K562 (cell line): Measurements from ENCODE around the gene KRTAP4-7. TPM values are rescaled to one million over a fixed set of nuclear protein-coding genes. Genes with fewer than 3 reads are reported as not detected.
"Not testable (repeated sequence)": the region's sequence is repeated elsewhere in the genome, so short reads cannot be mapped to it uniquely, and the experiment has no call there.

ENCODE experiments used
- ATAC-seq: fragments of 200-7000 bp; cut with Tn5 transposase; 3 replicates; pipeline ENCODE4 v1.9.1; 2020; ENCODE audit warnings: moderate library complexity
- BruUV-seq: library from RNA; stranded (reverse); fragments of 400-500 nt; replicated peaks from 2 replicates; lab custom pipeline; 2021; lab: Mats Ljungman, UMichigan
- CTCF ChIA-PET: fragments of 300-600 bp; formaldehyde crosslinking; extraction: SDS; loops from one replicate; lab custom pipeline; 2021; ENCODE audit warnings: low intra/inter-chr PET ratio; lab: Yijun Ruan, JAX
- POLR2A ChIA-PET: fragments of 300-600, 350-650 bp; sonication (Branson Sonifier 250); formaldehyde crosslinking; extraction: SDS; loops from one replicate; lab custom pipeline; 2021; ENCODE audit warnings: antibody characterized with exemption, inconsistent platforms; lab: Yijun Ruan, JAX
- DNase-seq, 4 experiments: peaks; one replicate each; pipeline versions ENCODE4 v3.0.0 to v3.0.0-alpha.2; 2011 to 2018; ENCODE audit warnings: low spot score in 3 of 4, mixed read lengths in 3 of 4; ENCODE audit errors: extremely low read depth in 1 of 4
- FAIRE-seq: peaks from 2 replicates; lab custom pipeline; 2011; peaks lifted over from hg19 to GRCh38; lab: Jason Lieb, UNC
- H2AFZ ChIP-seq: 2 replicates; pipeline ENCODE4 v1.6.0; 2011; ENCODE audit warnings: low read depth, low read length, control low read depth, inconsistent platforms
- H3K27ac ChIP-seq: fragments of 200-600 bp; 3 replicates; pipeline ENCODE4 v1.8.0; 2011; ENCODE audit warnings: low read depth, mild to moderate bottlenecking, control low read depth, inconsistent platforms, low read length, moderate library complexity, mixed read lengths; ENCODE audit errors: extremely low read depth
- H3K27me3 ChIP-seq, 2 experiments: fragments of 300-600 bp in 1 of 2; 2 replicates in 1 of 2; 3 replicates in 1 of 2; pipeline versions ENCODE4 v1.6.0 to v1.8.0; 2011; ENCODE audit warnings: inconsistent platforms in 2 of 2, low read length in 2 of 2, mild to moderate bottlenecking in 1 of 2, mixed read lengths in 1 of 2, moderate library complexity in 1 of 2; ENCODE audit not compliant: control insufficient read depth in 2 of 2, insufficient read depth in 2 of 2
- H3K36me3 ChIP-seq: fragments of 300-600 bp; 3 replicates; pipeline ENCODE4 v1.8.0; 2011; ENCODE audit warnings: mild to moderate bottlenecking, low read length, inconsistent platforms; ENCODE audit not compliant: control insufficient read depth, insufficient read depth
- H3K4me1 ChIP-seq, 2 experiments: fragments of 200-600 bp in 1 of 2; replicated peaks in 1 of 2; 2 replicates in 1 of 2; 3 replicates in 1 of 2; pipeline versions ENCODE4 v1.5.1 to v1.8.0; 2011; ENCODE audit warnings: inconsistent platforms in 2 of 2, low read length in 2 of 2, mild to moderate bottlenecking in 1 of 2, mixed read lengths in 1 of 2, moderate library complexity in 1 of 2; ENCODE audit not compliant: control insufficient read depth in 2 of 2, insufficient read depth in 2 of 2
- H3K4me2 ChIP-seq: 2 replicates; pipeline ENCODE4 v1.6.1; 2011; ENCODE audit warnings: low read length, control low read depth, inconsistent platforms, mixed read lengths; ENCODE audit not compliant: insufficient read depth
- H3K4me3 ChIP-seq: fragments of 200-600 bp; sonication (generic), shearing (Covaris generic); 2 replicates; pipeline ENCODE4 v1.5.1; 2016; ENCODE audit warnings: control low read depth, inconsistent platforms
- H3K79me2 ChIP-seq: fragments of 200-600 bp; 3 replicates; pipeline ENCODE4 v1.8.0; 2011; ENCODE audit warnings: low read length, inconsistent platforms; ENCODE audit not compliant: control insufficient read depth, insufficient read depth
- H3K9ac ChIP-seq, 2 experiments: 2 replicates each; pipeline versions ENCODE4 v1.6.0 to v1.6.1; 2011; ENCODE audit warnings: low read depth in 2 of 2, low read length in 2 of 2, control low read depth in 1 of 2, inconsistent platforms in 1 of 2, mild to moderate bottlenecking in 1 of 2, mixed read lengths in 1 of 2; ENCODE audit not compliant: insufficient read depth in 1 of 2
- H3K9me1 ChIP-seq: one replicate; pipeline ENCODE4 v1.6.0; 2011; ENCODE audit warnings: inconsistent platforms, mild to moderate bottlenecking, low read length, moderate library complexity; ENCODE audit not compliant: control insufficient read depth, insufficient read depth
- H3K9me3 ChIP-seq: replicated peaks from 2 replicates; pipeline ENCODE4 v1.5.1; 2011; ENCODE audit warnings: low read depth, low read length, inconsistent platforms; ENCODE audit not compliant: control insufficient read depth, insufficient read depth
- H4K20me1 ChIP-seq: replicated peaks from 2 replicates; pipeline ENCODE4 v1.6.1; 2011; ENCODE audit warnings: low read length, inconsistent platforms, mixed read lengths; ENCODE audit not compliant: control insufficient read depth, insufficient read depth
- BCL6 ChIP-seq: fragments of 250-450 bp; sonication (Bioruptor Pico); IDR thresholded peaks from 2 replicates; pipeline ENCODE4 v1.4.0; 2020
- CSDE1 ChIP-seq, 2 experiments: fragments of 450-650 bp; IDR thresholded peaks; 2 replicates each; pipeline ENCODE4 v1.6.1; 2016; ENCODE audit warnings: mild to moderate bottlenecking in 1 of 2
- DMBX1 ChIP-seq: fragments of 250-450 bp; sonication (Bioruptor Pico); IDR thresholded peaks from 2 replicates; pipeline ENCODE4 v1.8.0; 2022; ENCODE audit warnings: inconsistent platforms, mild to moderate bottlenecking, moderate library complexity, borderline replicate concordance
- NR2C1 ChIP-seq, 2 experiments: fragments of 450-650 bp; IDR thresholded peaks; 2 replicates each; pipeline ENCODE4 v1.6.1; 2017; ENCODE audit warnings: mild to moderate bottlenecking in 2 of 2, antibody characterized with exemption in 1 of 2, inconsistent platforms in 1 of 2, missing compliant biosample characterization in 1 of 2, missing genetic modification characterization in 1 of 2
- SAFB2 ChIP-seq: fragments of 200-400 bp; formaldehyde crosslinking; IDR thresholded peaks from 2 replicates; pipeline ENCODE4 v1.6.1; 2018; ENCODE audit warnings: borderline replicate concordance, low read length, low read depth, moderate library complexity; ENCODE audit not compliant: severe bottlenecking
- SMARCE1 ChIP-seq: fragments of 450-650 bp; IDR thresholded peaks from 2 replicates; pipeline ENCODE4 v1.7.1; 2016; ENCODE audit warnings: mild to moderate bottlenecking
- TCF7 ChIP-seq: sonication (generic); IDR thresholded peaks from 2 replicates; pipeline ENCODE4 v1.6.1; 2016; ENCODE audit warnings: antibody characterized with exemption, borderline replicate concordance
- ZZZ3 ChIP-seq: fragments of 450-650 bp; IDR thresholded peaks from 2 replicates; pipeline ENCODE4 v1.6.1; 2016; ENCODE audit warnings: antibody characterized with exemption, mild to moderate bottlenecking, moderate library complexity
- WGBS: fragments of 100-300 bp; shearing (Covaris generic); methylation state at CpG from one replicate; pipeline ENCODE4 v1.1.6; 2016; ENCODE audit warnings: low coverage, mixed read lengths; ENCODE audit not compliant: insufficient coverage; ENCODE audit errors: missing lambda C conversion rate; 5-methylcytosine and 5-hydroxymethylcytosine counted together
- in situ Hi-C: fragments of 300-500 bp; cut with MboI; formaldehyde crosslinking; loops from 4 replicates; pipeline ENCODE4 v1.15.0; 2018; ENCODE audit warnings: inconsistent platforms, mixed read lengths
- intact Hi-C: fragments of 100-400 bp; cut with micrococcal nuclease; formaldehyde crosslinking; loops from 2 replicates; pipeline ENCODE4 v1.14.2; 2022
- polyA plus RNA-seq, 8 experiments: library from polyadenylated mRNA; depleted of rRNA in 4 of 8; stranded (reverse) in 5 of 8; unstranded in 3 of 8; fragments of >200 nt; fragmentation: Nextera tagmentation in 2 of 8; fragmentation: Illumina TruSeq in 1 of 8; extraction: Ambion mirVana in 2 of 8; extraction: Trizol in 1 of 8; gene quantifications; 2 replicates each; pipeline versions ENCODE4 v1.2.1 to v1.2.3, GENCODE V29; 2011 to 2014; ENCODE audit warnings: inconsistent platforms in 1 of 8, missing spikeins in 1 of 8
- total RNA-seq, 7 experiments: library from RNA; depleted of rRNA in 6 of 7; stranded (reverse); fragments of >200 nt in 6 of 7; fragmentation: Illumina TruSeq in 2 of 7; extraction: Trizol in 2 of 7; gene quantifications; 2 replicates each; pipeline versions ENCODE4 v1.2.1 to v1.2.3, GENCODE V29; 2011 to 2021; ENCODE audit warnings: low replicate concordance in 1 of 7
- TF ChIP-seq, protein P1 (sequence below): IDR thresholded peaks from 2 replicates; pipeline ENCODE4 v1.6.1; 2012; ENCODE audit warnings: low read depth, low read length, improper control_type of control experiment, borderline replicate concordance
- TF ChIP-seq, protein P2 (sequence below): fragments of 450-650 bp; conservative IDR thresholded peaks from 2 replicates; pipeline ENCODE4 v1.6.1; 2016; ENCODE audit warnings: missing genetic modification characterization, low read depth, mild to moderate bottlenecking, missing compliant biosample characterization, moderate library complexity

KRTAP4-7 gene
- total and polyA plus RNA-seq, 9 of the 15 experiments (the other 6 are each of a cell fraction or from before 2014, with no cell fraction given): not detected

DNA sequence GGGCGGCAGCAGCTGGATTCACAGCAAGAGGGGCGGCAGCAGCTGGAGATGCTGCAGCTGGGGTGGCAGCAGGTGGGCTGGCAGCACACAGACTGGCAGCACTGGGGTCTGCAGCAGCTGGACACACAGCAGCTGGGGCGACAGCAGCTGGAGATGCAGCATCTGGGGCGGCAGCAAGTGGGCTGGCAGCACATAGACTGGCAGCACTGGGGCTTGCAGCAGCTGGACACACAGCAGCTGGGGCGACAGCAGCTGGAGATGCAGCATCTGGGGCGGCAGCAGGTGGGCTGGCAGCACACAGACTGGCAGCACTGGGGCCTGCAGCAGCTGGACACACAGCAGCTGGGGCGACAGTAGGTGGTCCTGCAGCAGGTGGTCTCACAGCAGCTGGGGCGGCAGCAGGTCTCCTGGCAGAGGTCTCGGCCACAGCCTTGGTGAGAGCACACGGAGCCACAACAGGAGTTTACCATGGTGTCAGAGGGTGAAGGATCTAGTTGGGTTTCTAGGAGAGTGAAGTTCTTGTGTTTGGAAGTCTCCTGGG, 34.0 kb downstream of the KRTAP4-7 start, which contains the start of gene KRTAP4-11:
Gene KRTAP4-11, minus strand, starts transcription at position 528 of the 541 bp plus-strand sequence. Its CDS starts 58 bp downstream, at position 470.
- intact Hi-C loops, DNase-seq, H3K27ac ChIP-seq, H3K4me1 ChIP-seq, H2AFZ ChIP-seq, H3K4me2 ChIP-seq, in situ Hi-C loops, BruUV-seq, FAIRE-seq, H3K27me3 ChIP-seq, H3K36me3 ChIP-seq, H3K9me3 ChIP-seq, H3K9ac ChIP-seq, H4K20me1 ChIP-seq, POLR2A ChIA-PET, H3K9me1 ChIP-seq, ATAC-seq, H3K79me2 ChIP-seq, H3K4me3 ChIP-seq: not testable (repeated sequence)
- CTCF ChIA-PET: interaction anchor here (0.7 kb wide), 1 partner anchor 216 kb away, joined by 3 read pairs; no protein-coding TSS in a partner anchor
- 0% methylated on average over 10 of the region's 10 CpGs for WGBS

GRCh38 chr17:41118721-41119120, 34.8 kb downstream of the KRTAP4-7 start:
- H3K27me3 ChIP-seq: no peaks in the 10 kb centered on the region
- H3K4me3 ChIP-seq: no peak overlapping the region
- 5% methylated on average over 3 of the region's 4 CpGs for WGBS
- H3K4me1 ChIP-seq: no peaks in the 10 kb centered on the region
- no peaks in the 10 kb centered on the region for H3K36me3 ChIP-seq
- ChIA-PET CTCF (no interaction called here), POLR2A (no interaction called here)
- no peak overlapping the region for H3K27ac ChIP-seq
- intact Hi-C loops: no loop called here
- H4K20me1 ChIP-seq: no peaks in the 10 kb centered on the region
- no peak overlapping the region for H2AFZ ChIP-seq
- H3K9me3 ChIP-seq: no peaks in the 10 kb centered on the region
- in situ Hi-C loops: no loop called here
- no peak overlapping the region for H3K4me2 ChIP-seq
- H3K79me2 ChIP-seq: no peaks in the 10 kb centered on the region
- DNase-seq (no peak), FAIRE-seq (no peak), ATAC-seq (no peak)
- no peak overlapping the region for H3K9ac ChIP-seq
- no peaks in the 10 kb centered on the region for H3K9me1 ChIP-seq
- no TSS peak for BruUV-seq
- TF ChIP-seq CSDE1 (IDR thresholded peaks at IDR 0.05): no peak
- TF ChIP-seq TCF7: no peak
- TF ChIP-seq BCL6 (CRISPR knock-in tag): no peak
- TF ChIP-seq ZZZ3: no peak
- TF ChIP-seq, protein P1, sequence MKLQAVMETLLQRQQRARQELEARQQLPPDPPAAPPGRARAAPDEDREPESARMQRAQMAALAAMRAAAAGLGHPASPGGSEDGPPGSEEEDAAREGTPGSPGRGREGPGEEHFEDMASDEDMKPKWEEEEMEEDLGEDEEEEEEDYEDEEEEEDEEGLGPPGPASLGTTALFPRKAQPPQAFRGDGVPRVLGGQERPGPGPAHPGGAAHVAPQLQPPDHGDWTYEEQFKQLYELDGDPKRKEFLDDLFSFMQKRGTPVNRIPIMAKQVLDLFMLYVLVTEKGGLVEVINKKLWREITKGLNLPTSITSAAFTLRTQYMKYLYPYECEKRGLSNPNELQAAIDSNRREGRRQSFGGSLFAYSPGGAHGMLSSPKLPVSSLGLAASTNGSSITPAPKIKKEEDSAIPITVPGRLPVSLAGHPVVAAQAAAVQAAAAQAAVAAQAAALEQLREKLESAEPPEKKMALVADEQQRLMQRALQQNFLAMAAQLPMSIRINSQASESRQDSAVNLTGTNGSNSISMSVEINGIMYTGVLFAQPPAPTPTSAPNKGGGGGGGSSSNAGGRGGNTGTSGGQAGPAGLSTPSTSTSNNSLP: no peak
- TF ChIP-seq SMARCE1: no peak
- no peak for TF ChIP-seq NR2C1 (IDR thresholded peaks at IDR 0.05)
- no peak for TF ChIP-seq NR2C1 (tag; IDR thresholded peaks at IDR 0.05)
- TF ChIP-seq DMBX1: no peak
- TF ChIP-seq, protein P2, sequence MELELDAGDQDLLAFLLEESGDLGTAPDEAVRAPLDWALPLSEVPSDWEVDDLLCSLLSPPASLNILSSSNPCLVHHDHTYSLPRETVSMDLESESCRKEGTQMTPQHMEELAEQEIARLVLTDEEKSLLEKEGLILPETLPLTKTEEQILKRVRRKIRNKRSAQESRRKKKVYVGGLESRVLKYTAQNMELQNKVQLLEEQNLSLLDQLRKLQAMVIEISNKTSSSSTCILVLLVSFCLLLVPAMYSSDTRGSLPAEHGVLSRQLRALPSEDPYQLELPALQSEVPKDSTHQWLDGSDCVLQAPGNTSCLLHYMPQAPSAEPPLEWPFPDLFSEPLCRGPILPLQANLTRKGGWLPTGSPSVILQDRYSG (tag): no peak
- no peak for TF ChIP-seq SAFB2
